ENCODE data around the gene SPTBN1. TPM values are rescaled to one million over a fixed set of nuclear protein-coding genes. Genes with fewer than 3 reads are reported as not detected.

SPTBN1 gene
- total RNA-seq, 4 donors from 2014 or later = 189 to 423 (median 341) TPM

DNA sequence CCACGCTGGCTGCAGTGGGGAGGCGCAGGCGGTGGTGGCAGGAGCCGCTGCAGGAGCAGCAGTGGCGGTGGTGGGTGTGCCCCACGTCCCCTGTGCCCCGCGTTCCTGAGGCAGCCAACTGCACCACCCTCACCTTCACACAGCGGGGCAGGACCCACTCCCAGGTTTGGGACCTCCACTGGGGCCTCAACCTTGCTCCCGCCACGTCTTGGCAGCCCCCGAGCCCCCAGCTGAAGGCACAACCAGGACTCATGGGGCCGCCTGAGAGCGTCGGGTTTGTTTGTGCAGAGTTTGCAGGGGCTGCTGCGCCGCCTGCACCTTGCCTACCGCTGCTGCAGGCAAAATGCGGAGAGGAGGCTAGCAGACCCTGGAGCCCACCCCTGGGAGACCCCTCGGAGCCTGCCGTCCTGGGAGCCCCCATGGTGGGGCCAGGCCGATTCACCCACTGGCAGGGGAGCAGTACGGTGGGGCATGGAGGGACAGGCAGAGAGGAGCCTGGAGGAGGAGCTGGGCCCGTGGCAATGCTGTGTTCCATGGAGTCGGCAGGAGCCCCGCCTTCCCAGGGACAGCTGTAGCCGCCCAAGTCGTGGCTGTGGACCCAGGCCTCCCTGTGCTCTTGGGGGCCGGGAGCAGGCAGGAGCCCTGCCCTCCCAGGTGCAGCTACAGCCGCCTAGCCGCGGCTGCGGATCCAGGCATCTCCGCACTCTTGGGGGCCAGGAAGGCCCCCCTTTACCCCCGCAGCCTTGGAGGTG, 252.6 kb downstream of the SPTBN1 start:
- Histone ChIP-seq H3K9me3 (no peaks in the 10 kb centered on the region), H3K27ac (no peak overlapping the region), H3K4me1 (no peaks in the 10 kb centered on the region), H3K4me3 (peak overlapping the region; percentile 4 to 16), H3K36me3 (no peaks in the 10 kb centered on the region), H3K27me3 (no peaks in the 10 kb centered on the region)
- no peak for DNase-seq
- intact Hi-C loops (cut with DNase I; ENCODE audit: low total_unique reads) = loop anchor here (10.0 kb wide), 1 partner anchor 184 kb away; no protein-coding TSS in a partner anchor
- no peak for TF ChIP-seq POLR2A (IDR thresholded peaks at IDR 0.05)
- TF ChIP-seq, protein P1, sequence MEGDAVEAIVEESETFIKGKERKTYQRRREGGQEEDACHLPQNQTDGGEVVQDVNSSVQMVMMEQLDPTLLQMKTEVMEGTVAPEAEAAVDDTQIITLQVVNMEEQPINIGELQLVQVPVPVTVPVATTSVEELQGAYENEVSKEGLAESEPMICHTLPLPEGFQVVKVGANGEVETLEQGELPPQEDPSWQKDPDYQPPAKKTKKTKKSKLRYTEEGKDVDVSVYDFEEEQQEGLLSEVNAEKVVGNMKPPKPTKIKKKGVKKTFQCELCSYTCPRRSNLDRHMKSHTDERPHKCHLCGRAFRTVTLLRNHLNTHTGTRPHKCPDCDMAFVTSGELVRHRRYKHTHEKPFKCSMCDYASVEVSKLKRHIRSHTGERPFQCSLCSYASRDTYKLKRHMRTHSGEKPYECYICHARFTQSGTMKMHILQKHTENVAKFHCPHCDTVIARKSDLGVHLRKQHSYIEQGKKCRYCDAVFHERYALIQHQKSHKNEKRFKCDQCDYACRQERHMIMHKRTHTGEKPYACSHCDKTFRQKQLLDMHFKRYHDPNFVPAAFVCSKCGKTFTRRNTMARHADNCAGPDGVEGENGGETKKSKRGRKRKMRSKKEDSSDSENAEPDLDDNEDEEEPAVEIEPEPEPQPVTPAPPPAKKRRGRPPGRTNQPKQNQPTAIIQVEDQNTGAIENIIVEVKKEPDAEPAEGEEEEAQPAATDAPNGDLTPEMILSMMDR (IDR thresholded peaks at IDR 0.05) = no peak

DNA sequence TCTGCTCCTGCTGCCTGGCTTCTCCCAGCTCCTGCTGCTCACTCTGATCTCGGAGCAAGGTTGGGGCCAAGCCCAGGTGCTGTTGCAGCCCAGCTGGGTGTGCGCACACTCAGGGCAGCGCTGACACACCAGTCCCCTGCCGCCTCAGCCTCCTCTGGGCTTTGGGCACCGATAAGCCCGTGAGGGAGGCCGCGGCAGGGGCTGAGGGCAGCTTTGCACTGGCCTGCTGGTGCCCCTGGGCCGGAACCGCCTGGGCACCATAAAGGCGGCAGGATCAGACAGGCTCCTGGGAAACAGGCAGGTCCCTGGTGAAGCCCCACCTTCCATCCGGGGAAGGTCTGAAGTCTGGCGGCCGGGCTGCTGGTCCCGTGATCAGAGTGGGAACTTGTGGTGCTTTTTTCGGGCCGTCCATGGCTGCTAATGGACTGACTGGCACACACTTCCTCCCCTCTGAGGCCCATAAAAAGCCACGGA, 253.2 kb downstream of the SPTBN1 start:
- no peak for DNase-seq
- no peaks in the 10 kb centered on the region for H3K27me3 ChIP-seq
- no peak for TF ChIP-seq POLR2A (IDR thresholded peaks at IDR 0.05)
- TF ChIP-seq, protein P1 (IDR thresholded peaks at IDR 0.05) = no peak
- intact Hi-C loops (cut with DNase I; ENCODE audit: low total_unique reads) = loop anchor here (10.0 kb wide), 1 partner anchor 185 kb away; no protein-coding TSS in a partner anchor
- peak overlapping the region; percentile 4 to 16 for H3K4me3 ChIP-seq
- no peak overlapping the region for H3K27ac ChIP-seq
- no peaks in the 10 kb centered on the region for H3K4me1 ChIP-seq
- no peaks in the 10 kb centered on the region for H3K36me3 ChIP-seq
- H3K9me3 ChIP-seq = no peaks in the 10 kb centered on the region

DNA sequence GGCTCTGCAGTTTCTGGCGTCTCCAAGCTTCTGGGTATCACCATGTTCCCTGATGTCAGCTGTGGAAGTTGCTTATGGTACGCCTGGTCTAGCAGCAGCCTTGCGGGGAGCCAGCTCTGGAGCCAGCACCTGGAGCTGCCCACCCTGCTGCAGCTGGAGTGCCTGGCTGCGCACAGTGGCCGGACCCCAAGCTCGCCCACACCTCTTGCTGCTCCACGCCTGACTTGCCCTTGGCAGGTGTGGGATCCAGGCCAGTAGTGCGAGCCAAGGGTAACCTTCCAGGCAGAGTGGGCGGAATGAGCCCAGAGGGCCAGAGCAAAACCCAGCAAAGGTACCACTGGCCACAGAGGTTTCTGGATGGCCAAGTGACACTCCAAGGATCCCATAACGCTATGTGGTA, 254.1 kb downstream of the SPTBN1 start:
- no peak for DNase-seq
- TF ChIP-seq POLR2A (IDR thresholded peaks at IDR 0.05) = no peak
- TF ChIP-seq, protein P1 (IDR thresholded peaks at IDR 0.05) = no peak
- intact Hi-C loops (cut with DNase I; ENCODE audit: low total_unique reads) = no loop called here
- H3K27me3 ChIP-seq = no peaks in the 10 kb centered on the region
- H3K4me3 ChIP-seq = no peak overlapping the region
- no peaks in the 10 kb centered on the region for H3K36me3 ChIP-seq
- no peaks in the 10 kb centered on the region for H3K4me1 ChIP-seq
- no peaks in the 10 kb centered on the region for H3K9me3 ChIP-seq
- no peak overlapping the region for H3K27ac ChIP-seq

DNA sequence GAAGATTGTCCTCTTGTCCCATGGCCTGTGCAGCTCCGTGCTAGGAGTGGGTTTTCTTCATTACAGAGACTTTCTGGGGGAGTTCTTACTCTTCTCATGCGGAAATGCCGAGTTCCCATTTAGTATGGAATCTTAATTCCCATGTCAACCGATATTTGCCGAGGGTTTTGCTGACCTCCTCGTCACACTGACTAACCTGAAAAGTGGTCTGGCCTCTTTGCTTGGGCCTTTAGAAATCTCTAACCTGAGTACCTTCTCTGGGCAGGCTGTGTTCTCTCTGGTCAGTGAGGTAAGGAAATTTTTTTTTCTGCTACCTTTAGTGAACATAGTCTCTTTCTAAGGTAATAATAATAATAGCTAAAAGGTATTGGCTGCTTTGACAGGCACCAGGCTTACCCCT, 256.4 kb downstream of the SPTBN1 start:
- H3K36me3 ChIP-seq = no peaks in the 10 kb centered on the region
- no peaks in the 10 kb centered on the region for H3K27me3 ChIP-seq
- no peak overlapping the region for H3K27ac ChIP-seq
- no peak for TF ChIP-seq POLR2A (IDR thresholded peaks at IDR 0.05)
- TF ChIP-seq, protein P1 (IDR thresholded peaks at IDR 0.05) = no peak
- intact Hi-C loops (cut with DNase I; ENCODE audit: low total_unique reads) = no loop called here
- no peak for DNase-seq
- H3K4me3 ChIP-seq = no peak overlapping the region
- H3K4me1 ChIP-seq = no peaks in the 10 kb centered on the region
- H3K9me3 ChIP-seq = no peaks in the 10 kb centered on the region

DNA sequence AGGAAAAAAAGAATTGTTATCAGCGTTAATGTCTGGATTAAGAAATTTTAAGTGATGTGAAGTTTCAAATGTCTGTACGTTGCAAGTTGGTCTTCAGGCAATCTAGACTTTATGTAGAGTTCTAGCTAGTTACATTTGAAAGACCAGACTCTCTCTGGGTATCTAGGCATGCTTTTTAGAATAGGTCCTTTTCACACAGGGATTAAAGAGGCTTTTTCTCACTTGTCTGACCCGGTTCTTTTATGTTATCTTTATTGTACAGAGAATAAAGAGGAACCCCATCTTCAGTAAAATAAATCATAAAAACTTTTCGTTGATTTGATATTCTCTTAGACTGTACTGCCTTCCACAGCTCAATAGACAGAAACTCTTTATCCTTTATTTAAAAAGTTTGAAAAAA, 258.9 kb downstream of the SPTBN1 start:
- Histone ChIP-seq H3K4me3 (no peak overlapping the region), H3K27ac (no peak overlapping the region), H3K9me3 (no peaks in the 10 kb centered on the region), H3K36me3 (no peaks in the 10 kb centered on the region), H3K4me1 (no peaks in the 10 kb centered on the region), H3K27me3 (no peaks in the 10 kb centered on the region)
- TF ChIP-seq, protein P1 (IDR thresholded peaks at IDR 0.05) = no peak
- no peak for TF ChIP-seq POLR2A (IDR thresholded peaks at IDR 0.05)
- intact Hi-C loops (cut with DNase I; ENCODE audit: low total_unique reads) = no loop called here
- no peak for DNase-seq

Data from uterus (tissue), 4 donors.